ENCODE data around the gene YWHAG.
A peak's percentile ranks its signal among the peaks of the same experiment; 100 is the strongest.

The YWHAG gene

GRCh38 chr7:76357475-76358010, 1.2 kb downstream of the YWHAG start:
- DNase-seq (ENCODE audit: low read depth, low spot score) = no peak
- H3K9ac ChIP-seq (ENCODE audit: insufficient read length) = peak overlapping the region; percentile 87
- TF ChIP-seq POLR2AphosphoS5 (IDR thresholded peaks at IDR 0.05; ENCODE audit: borderline replicate concordance, low read depth, low read length) (no peak), EZH2 (IDR thresholded peaks at IDR 0.05) (no peak), FOXP2 (optimal IDR thresholded peaks at IDR 0.05; ENCODE audit: control extremely low read depth, extremely low read length, insufficient read depth) (no peak)
- peaks cover 54% of the 10 kb centered on the region for H3K36me3 ChIP-seq (ENCODE audit: insufficient read depth, low read length)
- H3K4me3 ChIP-seq = peak overlapping the region; percentile 91
- peak overlapping the region; percentile 97; the same call in 1 of the 2 replicates for H3K27ac ChIP-seq
- H3K9me3 ChIP-seq (ENCODE audit: low read depth, low read length) = no peaks in the 10 kb centered on the region

- Histone ChIP-seq H3K4me3 (peak overlapping the region; percentile 91), H3K9ac (ENCODE audit: insufficient read length) (peak overlapping the region; percentile 87), H3K9me3 (ENCODE audit: low read depth, low read length) (no peaks in the 10 kb centered on the region), H3K36me3 (ENCODE audit: insufficient read depth, low read length) (peaks cover 61% of the 10 kb centered on the region), H3K27ac (no peak overlapping the region)
- TF ChIP-seq FOXP2 (optimal IDR thresholded peaks at IDR 0.05; ENCODE audit: control extremely low read depth, extremely low read length, insufficient read depth) = no peak
- TF ChIP-seq EZH2 (IDR thresholded peaks at IDR 0.05) = no peak
- no peak for TF ChIP-seq POLR2AphosphoS5 (IDR thresholded peaks at IDR 0.05; ENCODE audit: borderline replicate concordance, low read depth, low read length)
- DNase-seq (ENCODE audit: low read depth, low spot score) = no peak
These were observed 2.0 kb downstream of the YWHAG start for GRCh38 chr7:76356823-76357222.

GRCh38 chr7:76356115-76356514, 2.7 kb downstream of the YWHAG start:
- H3K36me3 ChIP-seq (ENCODE audit: insufficient read depth, low read length) = peaks cover 68% of the 10 kb centered on the region
- H3K9ac ChIP-seq (ENCODE audit: insufficient read length) = no peak overlapping the region
- no peaks in the 10 kb centered on the region for H3K9me3 ChIP-seq (ENCODE audit: low read depth, low read length)
- no peak for DNase-seq (ENCODE audit: low read depth, low spot score)
- TF ChIP-seq POLR2AphosphoS5 (IDR thresholded peaks at IDR 0.05; ENCODE audit: borderline replicate concordance, low read depth, low read length) (no peak), EZH2 (IDR thresholded peaks at IDR 0.05) (no peak), FOXP2 (optimal IDR thresholded peaks at IDR 0.05; ENCODE audit: control extremely low read depth, extremely low read length, insufficient read depth) (no peak)
- peak overlapping the region; percentile 91 for H3K4me3 ChIP-seq
- 0 out of 2 replicates have a peak overlapping the region, but pooled peaks have one; percentile 22 for H3K27ac ChIP-seq

GRCh38 chr7:76354981-76355730, 3.6 kb downstream of the YWHAG start:
- Histone ChIP-seq H3K27ac (no peak overlapping the region), H3K4me3 (no peak overlapping the region), H3K9me3 (ENCODE audit: low read depth, low read length) (no peaks in the 10 kb centered on the region), H3K9ac (ENCODE audit: insufficient read length) (no peak overlapping the region), H3K36me3 (ENCODE audit: insufficient read depth, low read length) (peaks cover 78% of the 10 kb centered on the region)
- no peak for TF ChIP-seq FOXP2 (optimal IDR thresholded peaks at IDR 0.05; ENCODE audit: control extremely low read depth, extremely low read length, insufficient read depth)
- TF ChIP-seq EZH2 (IDR thresholded peaks at IDR 0.05) = no peak
- TF ChIP-seq POLR2AphosphoS5 (IDR thresholded peaks at IDR 0.05; ENCODE audit: borderline replicate concordance, low read depth, low read length) = no peak
- DNase-seq (ENCODE audit: low read depth, low spot score) = no peak

- Histone ChIP-seq H3K9ac (ENCODE audit: insufficient read length) (no peak overlapping the region), H3K36me3 (ENCODE audit: insufficient read depth, low read length) (peaks cover 84% of the 10 kb centered on the region), H3K4me3 (no peak overlapping the region), H3K27ac (no peak overlapping the region), H3K9me3 (ENCODE audit: low read depth, low read length) (no peaks in the 10 kb centered on the region)
- DNase-seq (ENCODE audit: low read depth, low spot score) = no peak
- TF ChIP-seq POLR2AphosphoS5 (IDR thresholded peaks at IDR 0.05; ENCODE audit: borderline replicate concordance, low read depth, low read length) = no peak
- no peak for TF ChIP-seq FOXP2 (optimal IDR thresholded peaks at IDR 0.05; ENCODE audit: control extremely low read depth, extremely low read length, insufficient read depth)
- TF ChIP-seq EZH2 (IDR thresholded peaks at IDR 0.05) = no peak
These were observed 4.3 kb downstream of the YWHAG start for GRCh38 chr7:76354516-76354915.

GRCh38 chr7:76353744-76354143, 5.0 kb downstream of the YWHAG start:
- H3K9ac ChIP-seq (ENCODE audit: insufficient read length) = no peak overlapping the region
- H3K4me3 ChIP-seq = no peak overlapping the region; the same call in 1 of the 2 replicates
- no peak overlapping the region for H3K27ac ChIP-seq
- TF ChIP-seq POLR2AphosphoS5 (IDR thresholded peaks at IDR 0.05; ENCODE audit: borderline replicate concordance, low read depth, low read length) (no peak), EZH2 (IDR thresholded peaks at IDR 0.05) (no peak), FOXP2 (optimal IDR thresholded peaks at IDR 0.05; ENCODE audit: control extremely low read depth, extremely low read length, insufficient read depth) (no peak)
- H3K9me3 ChIP-seq (ENCODE audit: low read depth, low read length) = no peaks in the 10 kb centered on the region
- H3K36me3 ChIP-seq (ENCODE audit: insufficient read depth, low read length) = peaks cover 92% of the 10 kb centered on the region
- DNase-seq (ENCODE audit: low read depth, low spot score) = no peak

- Histone ChIP-seq H3K36me3 (ENCODE audit: insufficient read depth, low read length) (peaks cover 100% of the 10 kb centered on the region), H3K9ac (ENCODE audit: insufficient read length) (no peak overlapping the region), H3K9me3 (ENCODE audit: low read depth, low read length) (no peaks in the 10 kb centered on the region), H3K27ac (no peak overlapping the region), H3K4me3 (no peak overlapping the region)
- DNase-seq (ENCODE audit: low read depth, low spot score) = no peak
- TF ChIP-seq EZH2 (IDR thresholded peaks at IDR 0.05) (no peak), FOXP2 (optimal IDR thresholded peaks at IDR 0.05; ENCODE audit: control extremely low read depth, extremely low read length, insufficient read depth) (no peak), POLR2AphosphoS5 (IDR thresholded peaks at IDR 0.05; ENCODE audit: borderline replicate concordance, low read depth, low read length) (no peak)
These were observed 6.6 kb downstream of the YWHAG start for GRCh38 chr7:76352193-76352592.

GRCh38 chr7:76351372-76351771, 7.4 kb downstream of the YWHAG start:
- Histone ChIP-seq H3K9me3 (ENCODE audit: low read depth, low read length) (no peaks in the 10 kb centered on the region), H3K27ac (no peak overlapping the region), H3K36me3 (ENCODE audit: insufficient read depth, low read length) (peaks cover 100% of the 10 kb centered on the region), H3K9ac (ENCODE audit: insufficient read length) (no peak overlapping the region), H3K4me3 (no peak overlapping the region)
- TF ChIP-seq FOXP2 (optimal IDR thresholded peaks at IDR 0.05; ENCODE audit: control extremely low read depth, extremely low read length, insufficient read depth) (no peak), POLR2AphosphoS5 (IDR thresholded peaks at IDR 0.05; ENCODE audit: borderline replicate concordance, low read depth, low read length) (no peak), EZH2 (IDR thresholded peaks at IDR 0.05) (no peak)
- DNase-seq (ENCODE audit: low read depth, low spot score) = no peak

Measured in SK-N-MC (cell line).